ENCODE measurements around the gene POLK.
"Not testable (repeated sequence)": the region's sequence is repeated elsewhere in the genome, so short reads cannot be mapped to it uniquely, and the experiment has no call there.

The POLK gene

DNA sequence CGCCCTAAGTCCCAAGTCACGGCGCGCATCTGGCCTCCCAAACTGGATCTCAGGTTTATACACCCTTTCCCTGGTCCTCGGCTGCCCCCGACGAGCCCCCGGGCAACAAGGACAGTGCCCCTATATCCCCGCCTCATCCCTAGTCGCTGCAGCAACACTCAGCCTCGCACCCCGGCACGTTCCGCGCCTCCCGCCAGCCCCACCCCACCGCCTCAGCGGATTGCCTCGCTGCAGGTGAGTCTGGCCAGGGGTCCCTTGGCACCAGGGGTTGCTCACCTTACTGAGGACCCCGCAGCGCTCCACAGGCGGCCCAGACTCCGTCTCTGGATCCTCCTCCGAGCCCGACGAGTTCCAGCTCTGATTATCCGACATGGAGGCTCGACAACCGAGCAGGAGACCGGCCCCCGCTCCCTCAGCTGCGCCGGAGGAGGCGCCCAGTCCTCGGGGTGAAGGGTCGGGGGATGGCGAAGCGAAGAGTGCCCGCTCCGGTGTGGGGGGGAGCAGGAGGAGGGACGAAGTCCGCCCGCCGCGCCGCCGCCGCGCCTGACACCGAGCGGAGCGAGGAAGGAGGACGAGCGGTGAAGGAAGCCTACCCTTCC, 756 bp upstream of the POLK start:
- peak; percentile 36 for DNase-seq (ENCODE audit: low spot score)

DNA sequence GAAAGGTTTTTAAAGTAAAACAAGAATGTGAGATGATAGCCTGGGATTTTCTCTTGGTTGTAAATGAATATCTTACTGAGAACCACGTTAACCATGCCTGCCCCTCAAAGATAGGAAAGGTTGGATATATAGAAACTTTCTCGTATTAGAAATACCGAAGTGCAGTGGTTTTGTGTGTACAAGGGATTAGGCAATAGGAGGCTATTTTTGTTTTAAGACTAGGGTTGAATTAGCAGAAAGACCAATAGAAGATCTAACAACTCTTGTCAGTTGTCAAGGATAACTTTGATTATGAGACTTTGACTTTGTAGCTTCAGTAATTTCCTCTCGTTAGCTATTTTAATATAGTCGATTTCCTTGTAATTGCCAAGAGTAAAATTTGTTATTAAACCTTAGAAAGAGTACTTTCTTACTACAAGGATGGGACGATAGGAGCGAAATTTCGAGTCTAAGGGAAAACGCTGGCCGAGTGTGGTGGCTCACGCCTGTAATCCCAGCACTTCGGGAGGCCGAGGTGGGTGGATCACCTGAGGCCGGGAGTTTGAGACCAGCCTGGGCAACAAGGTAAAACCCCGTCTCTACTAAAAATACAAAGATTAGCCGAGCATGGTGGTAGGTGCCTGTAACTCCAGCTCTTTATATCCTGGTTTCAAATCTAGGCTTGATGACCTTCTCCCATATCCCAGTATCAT, 838 bp downstream of the POLK start:
- no peak for DNase-seq (ENCODE audit: low spot score)

DNA sequence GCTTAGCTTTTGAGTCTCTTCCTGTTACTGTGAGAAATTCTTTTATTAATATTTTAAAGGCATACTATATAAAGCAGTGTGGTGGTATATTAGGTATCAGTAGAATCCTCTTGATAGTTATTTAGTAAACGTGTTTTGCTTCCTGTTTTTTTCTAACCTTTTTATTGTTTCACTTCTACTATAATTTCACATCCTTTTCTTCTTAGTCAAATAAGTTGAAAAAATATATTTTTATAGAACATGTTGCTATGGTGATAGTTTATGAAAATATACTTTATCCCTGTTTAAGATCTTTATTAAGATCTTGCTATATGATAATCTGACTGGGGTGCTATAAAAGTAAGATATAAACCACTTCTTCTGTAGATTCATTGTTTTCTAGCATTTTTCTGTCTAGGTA, 2.1 kb downstream of the POLK start:
- DNase-seq (ENCODE audit: low spot score) = no peak

DNA sequence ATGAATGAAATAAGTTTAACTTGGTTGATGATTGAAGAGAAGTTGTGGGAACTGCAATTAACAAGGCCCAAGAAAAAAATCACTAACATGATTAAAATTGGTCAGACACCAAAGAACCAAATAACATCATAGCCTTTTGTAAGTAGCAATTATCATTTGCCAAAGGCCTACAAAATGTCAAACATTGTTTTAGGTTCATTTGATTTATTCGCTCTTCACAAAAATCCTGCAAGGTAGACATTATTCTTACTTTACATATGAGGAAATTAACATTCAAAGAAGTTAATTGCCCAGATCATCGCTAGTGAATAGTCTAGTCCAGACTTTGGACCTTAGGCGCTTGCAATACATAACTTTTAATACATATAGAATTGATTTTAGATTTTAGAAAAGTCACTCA, 2.6 kb downstream of the POLK start:
- DNase-seq (ENCODE audit: low spot score) = no peak

DNA sequence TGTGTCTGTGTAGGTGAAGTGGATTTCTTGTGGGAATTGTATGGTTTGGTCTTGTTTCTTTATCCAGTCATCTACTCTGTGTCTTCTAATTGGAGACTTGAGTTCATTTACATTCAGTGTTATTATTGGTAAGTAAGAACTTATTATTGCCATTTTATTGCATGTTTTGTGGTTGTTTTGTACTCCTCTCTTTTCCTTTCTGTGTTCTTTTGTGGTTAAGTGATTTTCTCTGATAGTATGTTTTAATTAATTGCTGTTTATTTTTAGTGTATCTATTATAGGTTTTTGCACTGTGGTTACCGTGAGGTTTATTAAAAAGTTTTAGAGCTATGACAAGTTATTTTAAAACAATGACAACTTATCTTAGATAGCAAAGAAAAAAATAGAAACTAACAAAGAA, 8.1 kb downstream of the POLK start:
- DNase-seq (ENCODE audit: low spot score) = no peak

DNA sequence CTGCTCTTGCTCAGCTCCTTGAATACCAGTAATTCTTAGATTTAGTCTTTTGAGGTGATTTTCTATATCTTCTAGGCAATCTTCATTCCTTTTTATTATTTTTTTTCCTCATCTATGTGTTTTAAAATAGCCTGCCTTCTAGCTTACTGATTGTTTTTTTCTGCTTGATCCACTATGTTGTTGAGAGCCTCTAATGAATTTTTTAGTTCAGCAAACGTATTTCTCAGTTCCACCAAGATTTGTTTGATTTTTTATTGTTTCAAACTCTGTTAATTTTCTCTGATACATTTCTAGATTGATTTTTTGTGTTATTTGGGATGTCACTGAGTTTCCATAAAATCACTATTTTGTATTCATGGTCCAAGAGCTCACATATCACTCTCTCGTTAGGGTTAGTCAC, 9.5 kb downstream of the POLK start:
- DNase-seq (ENCODE audit: low spot score) = no peak

DNA sequence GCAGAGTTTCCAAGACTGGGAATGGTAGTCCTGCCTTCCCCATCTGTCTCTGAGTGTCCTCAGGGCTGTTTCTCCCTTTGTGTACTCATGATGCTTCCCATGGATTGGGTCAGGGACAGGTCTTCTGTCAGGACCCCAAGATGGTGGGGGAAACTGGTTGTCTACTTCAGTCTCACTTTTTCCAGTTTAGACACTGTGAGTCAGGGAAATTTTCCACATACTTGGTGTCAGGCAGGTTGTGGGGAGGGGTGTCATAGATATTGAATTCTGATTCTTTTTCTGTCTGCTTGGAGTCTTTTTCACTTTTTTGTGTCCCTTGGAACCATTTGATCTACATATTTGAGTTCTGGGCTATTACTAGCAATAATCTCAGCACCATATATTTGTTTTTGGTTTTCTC, 10.3 kb downstream of the POLK start:
- DNase-seq (ENCODE audit: low spot score) = no peak

DNA sequence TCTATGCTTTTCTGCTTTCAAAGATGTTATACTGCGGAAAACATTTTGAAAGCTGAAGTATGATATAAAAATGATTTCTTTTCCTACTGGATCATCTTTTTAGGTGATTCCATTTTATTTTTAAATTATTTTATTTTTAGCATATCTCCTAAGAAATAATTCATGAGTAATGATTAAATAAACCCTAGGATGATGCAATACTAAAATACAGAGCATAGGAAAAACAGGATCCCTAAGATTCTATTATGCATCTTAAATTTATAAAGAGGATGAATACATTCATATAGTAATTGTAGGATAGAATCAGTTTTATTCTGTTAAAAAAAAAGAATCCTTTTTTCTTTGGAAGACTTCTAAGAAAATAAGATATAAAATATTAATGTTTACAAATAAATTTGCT, 10.9 kb downstream of the POLK start:
- no peak for DNase-seq (ENCODE audit: low spot score)

DNA sequence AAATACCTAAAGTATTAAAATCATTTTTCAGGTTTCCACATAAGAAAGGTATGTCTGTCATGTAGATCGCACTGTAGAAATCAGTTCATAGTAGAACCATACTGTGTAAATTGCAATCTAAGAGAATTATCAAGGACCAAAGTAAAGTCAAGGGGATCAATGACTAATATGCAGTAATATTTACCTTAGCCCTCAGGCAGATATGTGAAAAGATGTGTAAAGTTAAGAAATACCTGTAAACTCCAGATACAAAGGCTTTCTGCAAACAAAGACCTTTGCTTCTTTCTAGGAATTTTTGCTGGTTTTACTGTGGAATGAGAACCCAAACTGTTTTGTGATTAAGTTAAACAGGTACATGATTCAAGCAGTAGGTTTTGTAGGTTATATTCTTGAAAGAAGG, 11.6 kb downstream of the POLK start:
- no peak for DNase-seq (ENCODE audit: low spot score)

DNA sequence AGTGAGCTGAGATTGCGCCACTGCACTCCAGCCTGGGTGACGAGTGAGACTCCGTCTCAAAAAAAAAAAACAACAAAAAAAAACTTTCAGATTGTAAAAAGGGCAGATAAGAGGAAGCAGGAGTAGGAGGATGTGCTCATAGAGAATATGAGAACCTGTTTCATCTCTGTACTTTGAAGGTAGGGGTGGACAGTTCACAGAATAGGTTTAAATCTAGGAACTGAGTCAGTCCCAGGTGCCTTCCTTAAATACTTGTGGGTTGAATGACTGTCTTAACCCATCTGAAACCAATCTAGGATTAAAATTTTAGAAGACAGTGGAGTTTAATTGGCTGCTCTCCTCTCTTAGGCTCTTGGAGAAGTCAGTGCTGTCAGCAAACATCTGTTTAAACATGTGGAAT, 12.4 kb downstream of the POLK start:
- DNase-seq (ENCODE audit: low spot score) = no peak

DNA sequence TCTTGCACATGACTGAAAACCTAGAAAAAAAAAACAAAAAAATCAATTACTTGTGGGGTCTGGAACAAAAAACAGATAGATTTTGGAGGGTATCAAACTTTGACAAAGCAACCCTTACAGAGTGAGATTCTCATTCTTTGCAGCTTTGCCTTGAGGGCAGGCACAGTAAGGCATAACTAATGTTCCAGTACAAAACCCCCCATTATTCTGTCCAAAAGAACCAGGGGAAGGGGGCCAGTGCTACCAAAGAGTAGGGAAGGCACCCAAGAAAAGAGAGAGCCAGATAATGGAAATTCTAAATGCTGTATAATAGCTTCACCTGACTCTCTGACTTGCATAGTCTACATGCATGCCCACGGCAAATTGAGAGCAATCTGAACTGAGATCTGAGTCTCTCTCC, 12.9 kb downstream of the POLK start:
- no peak for DNase-seq (ENCODE audit: low spot score)

DNA sequence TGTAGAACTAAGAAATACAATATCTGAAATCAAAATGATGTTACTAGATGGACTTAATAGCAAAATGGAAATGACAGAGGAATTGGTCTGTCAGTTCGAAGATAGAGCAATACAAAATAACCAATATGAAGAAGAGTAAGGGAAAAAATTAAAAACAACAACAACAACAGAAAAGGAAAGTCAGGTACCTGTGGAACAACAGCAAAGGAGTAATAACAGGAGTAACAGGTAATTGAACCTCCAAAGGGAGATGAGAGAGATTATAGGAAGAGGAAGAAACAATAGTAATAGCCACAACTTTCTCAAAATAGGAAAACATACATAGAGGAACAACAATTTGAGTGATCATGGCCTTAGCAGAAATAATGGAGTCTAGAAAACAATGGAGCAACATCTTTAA, 13.7 kb downstream of the POLK start:
- no peak for DNase-seq (ENCODE audit: low spot score)

DNA sequence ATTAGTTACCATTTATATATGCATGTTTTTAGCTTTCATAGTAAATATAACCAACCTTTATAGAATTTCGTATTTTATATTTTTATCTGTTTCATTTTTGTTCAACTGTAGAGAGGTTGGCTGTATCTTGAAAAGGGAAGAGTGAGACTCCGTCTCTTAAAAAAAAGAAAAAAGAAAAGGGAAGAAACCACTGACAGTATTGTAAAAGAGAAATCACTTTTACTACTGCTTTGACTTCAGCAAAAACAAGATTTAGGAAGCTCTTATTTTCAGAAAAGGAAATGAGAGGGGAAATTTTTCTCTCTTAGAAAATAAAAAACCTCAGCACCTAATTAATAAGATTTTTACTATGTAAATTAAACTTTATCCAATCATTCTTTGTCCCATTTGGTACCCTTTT, 14.4 kb downstream of the POLK start:
- no peak for DNase-seq (ENCODE audit: low spot score)

DNA sequence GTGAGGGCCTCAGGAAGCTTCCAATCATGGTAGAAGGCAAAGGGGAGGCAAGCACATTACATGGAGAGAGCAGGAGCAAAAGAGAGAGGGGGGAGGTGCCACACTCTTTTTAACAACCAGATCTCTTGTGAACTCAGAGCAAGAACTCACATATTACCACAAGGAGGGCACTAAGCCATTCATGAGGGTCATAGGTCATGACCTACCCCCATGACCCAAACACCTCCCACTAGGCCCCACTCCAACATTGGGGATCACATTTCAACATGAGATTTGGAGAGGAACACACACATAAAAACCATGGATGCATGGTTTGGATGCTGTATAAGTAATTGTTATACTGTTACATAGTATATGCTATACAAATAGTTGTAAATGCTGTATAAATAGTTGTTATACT, 17.5 kb downstream of the POLK start:
- DNase-seq (ENCODE audit: low spot score) = no peak

DNA sequence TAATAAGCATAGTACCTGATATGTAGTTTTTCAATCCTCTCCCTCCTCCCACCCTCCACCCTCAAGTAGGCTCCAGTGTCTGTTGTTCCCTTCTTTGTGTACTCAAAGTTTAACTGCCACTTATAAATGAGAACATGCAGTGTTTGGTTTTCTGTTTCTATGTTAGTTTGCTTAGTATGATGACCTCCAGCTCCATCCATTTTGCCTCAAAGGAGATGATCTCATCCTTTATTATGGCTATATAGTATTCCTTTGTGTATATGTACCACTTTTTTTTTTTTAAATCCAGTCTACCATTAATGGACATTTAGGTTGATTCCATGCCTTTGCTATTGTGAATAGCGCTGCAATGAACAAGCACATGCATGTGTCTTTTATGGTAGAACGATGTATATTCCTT, 20.5 kb downstream of the POLK start:
- DNase-seq (ENCODE audit: low spot score) = no peak

DNA sequence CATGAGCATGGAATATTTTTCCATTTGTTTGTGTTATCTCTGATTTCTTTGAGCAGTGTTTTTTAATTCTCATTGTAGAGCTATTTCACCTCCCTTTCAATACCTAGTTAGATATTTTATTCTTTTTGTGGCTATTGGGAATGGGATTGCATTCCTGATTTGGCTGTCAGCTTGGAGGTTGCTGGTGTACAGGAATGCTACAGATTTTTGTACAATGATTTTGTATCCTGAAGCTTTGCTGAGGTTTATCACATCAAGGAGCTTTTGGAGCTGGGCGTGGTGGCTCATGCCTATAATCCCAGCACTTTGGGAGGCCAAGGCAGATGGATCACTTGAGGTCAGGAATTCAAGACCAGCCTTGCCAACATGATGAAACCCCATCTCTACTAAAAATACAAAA, 22.0 kb downstream of the POLK start:
- not testable (repeated sequence) for DNase-seq (ENCODE audit: low spot score)

DNA sequence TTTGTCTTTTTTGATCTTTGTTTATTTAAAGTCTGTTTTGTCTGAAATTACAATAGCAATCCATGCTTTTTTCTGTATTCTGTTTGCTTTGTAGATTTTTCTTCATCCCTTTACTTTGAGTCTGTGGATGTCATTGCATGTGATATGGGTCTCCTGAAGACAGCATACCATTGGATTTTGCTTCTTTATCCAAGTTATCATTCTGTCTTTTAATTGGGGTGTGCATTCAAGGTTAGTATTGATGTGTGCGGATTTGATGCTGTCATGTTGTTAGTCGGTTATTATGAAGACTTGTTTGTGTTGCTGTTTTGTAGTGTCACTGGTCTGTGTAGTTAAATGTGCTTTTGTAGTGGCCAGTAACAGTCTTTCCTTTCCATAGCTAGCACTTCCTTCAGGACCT, 23.0 kb downstream of the POLK start:
- DNase-seq (ENCODE audit: low spot score) = no peak

DNA sequence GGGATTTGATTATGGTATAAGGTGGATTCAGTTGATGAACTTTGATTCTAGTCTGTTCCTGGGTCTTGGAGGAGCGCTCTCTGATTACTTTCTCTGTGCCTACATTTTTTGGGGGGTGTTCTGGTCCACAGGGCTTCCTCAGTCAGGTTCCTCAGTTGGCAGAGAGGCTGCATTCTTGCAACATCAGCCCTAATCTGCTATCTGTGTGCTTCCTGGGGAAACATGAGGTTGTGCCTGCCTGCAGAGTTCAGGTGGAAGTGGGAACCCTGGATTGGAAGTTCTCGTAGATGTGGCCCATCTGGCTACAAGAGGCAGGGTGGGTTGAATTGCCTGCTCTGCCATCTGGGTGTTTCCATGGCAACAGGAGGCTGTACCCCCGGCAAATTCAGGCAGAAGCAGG, 24.5 kb downstream of the POLK start:
- no peak for DNase-seq (ENCODE audit: low spot score)

DNA sequence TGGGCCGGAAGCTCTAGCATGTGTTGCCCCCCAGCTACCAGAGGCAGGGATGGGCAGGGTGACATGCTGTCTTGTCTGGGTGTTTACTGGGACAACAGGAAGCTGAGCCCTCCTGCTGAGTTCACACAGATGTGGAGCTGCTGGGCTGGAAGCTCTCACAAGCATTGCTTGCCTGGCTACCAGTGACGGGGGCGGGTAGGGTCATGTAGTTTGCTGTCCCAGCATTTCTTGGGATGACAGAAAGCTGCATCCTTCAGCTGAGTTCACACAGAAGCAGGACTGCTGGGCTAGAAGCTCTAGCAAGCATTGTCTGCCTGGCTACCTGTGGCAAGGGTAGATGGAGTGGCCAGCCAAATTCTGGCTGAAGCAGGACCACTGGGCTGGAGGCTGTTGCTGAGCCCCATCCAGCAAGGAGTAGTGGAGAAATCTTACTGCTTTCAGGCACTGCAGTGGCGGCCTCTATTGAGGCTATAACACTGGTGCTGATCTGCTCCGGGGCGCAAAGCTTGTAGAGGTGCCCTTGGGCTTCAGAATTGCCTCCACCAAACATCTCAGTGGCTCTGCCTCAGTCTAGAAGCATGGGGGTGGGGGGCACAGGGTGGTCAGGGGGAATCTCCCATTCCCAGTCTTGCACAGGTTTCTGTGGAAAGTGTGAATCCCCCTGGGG, 25.1 kb downstream of the POLK start:
- DNase-seq (ENCODE audit: low spot score) = no peak

DNA sequence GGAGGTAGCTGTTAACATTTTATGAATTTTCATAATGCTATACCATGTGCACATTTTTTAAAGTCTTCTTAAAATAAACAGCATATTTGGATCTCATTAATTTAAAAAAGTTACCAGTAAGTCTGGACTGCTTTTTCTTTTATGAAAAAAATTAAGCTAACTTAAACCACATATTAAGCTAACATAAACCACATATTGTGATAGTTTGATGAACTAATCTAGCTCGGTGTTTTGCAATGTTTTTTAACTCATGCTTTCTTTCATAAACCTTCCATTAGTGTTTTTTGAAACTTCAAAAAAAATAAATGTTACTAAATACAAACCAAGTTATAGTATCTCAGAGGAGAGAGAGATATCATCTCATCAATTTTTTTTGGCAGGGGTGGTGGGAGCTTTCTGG, 26.5 kb downstream of the POLK start:
- no peak for DNase-seq (ENCODE audit: low spot score)

DNA sequence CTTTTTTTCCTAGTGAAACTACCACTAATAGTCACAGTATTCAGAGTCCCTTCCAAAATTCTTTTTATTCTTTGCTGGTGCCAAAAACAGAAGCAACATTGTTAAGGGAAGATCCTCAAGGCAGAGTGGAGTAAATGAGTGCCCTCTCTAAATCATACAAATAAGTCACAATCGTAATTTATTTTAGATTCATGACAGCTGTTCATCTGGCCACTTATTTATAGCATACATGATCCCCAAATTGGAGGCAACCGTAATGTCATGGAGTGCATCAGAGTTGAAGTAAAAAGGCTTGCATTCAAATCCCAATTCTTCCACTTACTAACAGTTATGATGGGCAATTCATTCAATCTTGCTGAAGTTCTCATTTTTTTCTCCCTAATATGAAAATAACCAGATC, 33.4 kb downstream of the POLK start:
- DNase-seq (ENCODE audit: low spot score) = no peak

DNA sequence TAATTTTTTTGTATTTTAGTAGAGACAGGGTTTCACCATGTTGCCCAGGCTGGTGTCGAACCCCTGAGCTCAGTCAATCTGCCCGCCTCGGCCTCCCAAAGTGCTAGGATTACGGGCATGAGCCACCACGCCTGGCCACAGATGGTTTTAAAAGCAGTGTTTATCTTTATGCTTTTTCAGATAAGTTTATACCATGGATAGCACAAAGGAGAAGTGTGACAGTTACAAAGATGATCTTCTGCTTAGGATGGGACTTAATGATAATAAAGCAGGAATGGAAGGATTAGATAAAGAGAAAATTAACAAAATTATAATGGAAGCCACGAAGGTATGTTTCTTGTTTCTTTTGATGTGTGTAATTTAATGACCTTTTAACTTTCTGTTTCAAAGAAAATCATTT, 35.1 kb downstream of the POLK start:
- no peak for DNase-seq (ENCODE audit: low spot score)

DNA sequence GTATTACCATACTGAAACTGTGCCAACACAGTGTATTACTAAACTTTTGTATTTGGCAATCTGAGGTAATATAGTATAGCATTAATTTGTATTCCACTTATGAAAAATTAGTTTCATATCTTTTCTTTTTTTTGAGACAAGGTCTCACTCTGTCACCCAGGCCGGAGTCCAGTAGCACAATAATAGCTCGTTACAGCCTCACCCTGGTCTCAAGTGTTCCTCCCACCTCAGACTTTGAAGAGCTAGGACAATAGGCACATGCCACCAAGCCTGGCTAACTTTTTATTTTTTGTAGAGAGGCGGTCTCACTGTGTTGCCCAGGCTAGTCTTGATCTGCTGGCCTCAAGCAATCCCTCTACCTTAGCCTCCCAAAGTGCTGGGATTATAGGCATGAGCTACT, 36.1 kb downstream of the POLK start:
- no peak for DNase-seq (ENCODE audit: low spot score)

DNA sequence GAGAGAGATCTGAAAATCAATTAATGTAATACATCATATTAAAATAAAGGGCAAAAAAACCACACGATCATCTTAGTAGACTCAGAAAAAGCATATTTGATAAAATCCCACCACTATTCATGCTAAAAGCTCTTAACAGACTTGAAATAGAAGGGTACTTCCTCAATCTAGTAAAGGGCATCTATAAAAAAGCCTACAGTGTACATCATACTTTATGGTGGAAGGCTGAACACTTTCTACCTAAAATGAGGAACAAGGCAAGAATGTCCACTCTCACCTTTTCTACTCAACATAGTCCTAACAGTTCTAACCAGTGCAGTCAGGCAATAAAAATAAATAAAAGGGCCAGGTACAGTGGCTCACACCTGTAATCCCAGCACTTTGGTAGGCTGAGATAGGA, 38.9 kb downstream of the POLK start:
- no peak for DNase-seq (ENCODE audit: low spot score)
